IPS-18c (cell line): ENCODE data around the gene GAB2.

ENCODE experiments used
- H3K4me3 ChIP-seq: 2 replicates; pipeline ENCODE4 v1.7.0; 2013; ENCODE audit warnings: low read depth, mild to moderate bottlenecking, low read length, moderate library complexity; ENCODE audit not compliant: insufficient read depth
- H3K9me3 ChIP-seq: one replicate; pipeline ENCODE4 v1.6.1; 2013; ENCODE audit warnings: mild to moderate bottlenecking, low read length, moderate library complexity; ENCODE audit not compliant: control insufficient read depth, insufficient read depth

Gene GAB2

DNA sequence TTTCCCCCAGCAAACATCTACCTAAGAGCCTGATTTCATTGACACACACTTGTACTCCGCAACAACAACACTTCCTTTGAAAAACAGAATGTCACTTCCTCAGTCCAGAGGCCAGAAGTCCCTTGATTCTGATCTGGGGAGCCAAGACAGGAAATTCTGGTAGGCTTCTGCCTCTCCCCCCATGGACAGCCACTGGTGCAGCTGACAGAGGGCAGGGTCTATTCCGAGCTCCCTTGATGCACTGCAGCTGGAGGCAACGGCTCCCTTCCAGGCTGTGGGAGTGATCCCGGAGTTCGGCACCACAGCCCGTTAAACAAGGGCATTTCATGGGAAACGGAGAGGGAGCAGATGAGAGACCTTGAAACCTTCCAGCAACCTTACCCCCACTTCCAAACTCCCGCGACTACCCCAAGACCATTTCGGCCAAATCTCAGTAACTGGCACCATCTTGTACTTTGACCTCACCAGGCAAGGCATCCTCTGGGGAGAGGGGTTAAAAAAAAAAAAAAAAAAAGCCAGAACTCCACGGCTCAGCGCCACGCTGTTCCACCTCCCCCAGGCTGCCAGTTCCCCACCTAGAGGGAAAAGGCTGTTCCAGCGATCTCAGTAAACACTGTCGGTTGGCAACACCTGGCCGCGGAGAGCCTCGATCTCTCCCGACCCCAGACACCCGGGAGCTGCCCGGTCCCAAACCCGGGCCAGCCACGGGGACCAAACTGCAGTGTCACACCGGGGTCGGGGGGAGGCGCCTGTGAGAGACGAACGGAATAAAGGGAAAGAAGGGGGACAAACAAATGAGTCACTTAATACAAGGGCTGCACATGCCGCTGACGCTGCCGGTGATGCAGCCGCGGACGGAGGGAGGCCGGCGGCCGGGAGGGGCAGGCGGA, 1.1 kb downstream of the GAB2 start:
- Histone ChIP-seq H3K9me3 (no peaks in the 10 kb centered on the region), H3K4me3 (peak overlapping the region; percentile 61)

DNA sequence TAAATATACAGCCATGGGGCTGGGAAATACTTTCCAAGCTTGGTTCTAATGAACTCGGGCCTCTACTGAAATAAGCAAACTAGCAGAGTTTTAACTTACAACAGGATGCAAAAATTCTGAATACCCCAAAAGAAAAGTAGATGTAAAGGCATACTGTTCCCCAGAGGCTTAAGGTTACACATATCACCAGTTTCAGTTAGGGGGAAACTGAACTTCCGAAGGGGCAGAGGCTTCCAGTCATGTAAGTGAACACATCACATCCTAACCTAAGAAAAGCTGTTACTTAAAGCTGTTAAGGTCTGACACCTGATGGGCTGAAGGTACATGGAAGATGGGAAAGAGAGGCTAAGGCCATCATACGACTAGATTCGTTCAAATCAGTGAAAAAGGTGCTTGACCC, 2.3 kb downstream of the GAB2 start:
- Histone ChIP-seq H3K4me3 (no peak overlapping the region), H3K9me3 (no peaks in the 10 kb centered on the region)

DNA sequence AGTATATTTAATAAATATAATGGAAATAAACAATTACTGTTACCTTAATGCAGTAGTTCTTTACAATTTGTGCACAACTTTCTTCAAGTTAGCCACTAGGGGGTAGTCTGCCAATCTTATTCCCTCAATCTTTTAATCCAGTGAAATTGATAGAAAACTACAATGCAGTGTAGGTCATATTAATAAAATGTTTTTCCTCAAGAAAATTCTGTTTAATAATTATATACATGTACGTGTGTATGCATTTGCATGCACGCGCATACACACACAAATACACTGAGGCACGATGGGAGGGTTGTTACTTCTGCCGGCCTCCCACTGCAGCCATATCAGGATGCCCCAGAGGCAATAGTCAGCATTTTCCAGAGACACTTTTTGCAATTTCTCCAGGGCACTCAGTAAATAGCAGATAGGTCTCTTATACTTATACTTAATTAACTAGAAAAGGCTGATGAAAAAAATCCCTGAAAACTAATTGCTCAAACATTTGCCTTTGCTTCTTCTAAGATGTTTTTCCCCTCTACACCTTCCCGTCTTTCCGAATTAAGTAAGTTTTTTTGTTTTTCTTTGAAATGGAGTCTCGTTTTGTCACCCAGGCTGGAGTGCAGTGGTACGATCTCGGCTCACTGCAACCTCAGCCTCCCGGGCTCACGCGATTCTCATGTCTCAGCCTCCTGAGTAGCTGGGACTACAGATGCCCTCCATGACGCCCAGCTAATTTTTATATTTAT, 3.1 kb downstream of the GAB2 start:
- Histone ChIP-seq H3K9me3 (no peaks in the 10 kb centered on the region), H3K4me3 (no peak overlapping the region)

DNA sequence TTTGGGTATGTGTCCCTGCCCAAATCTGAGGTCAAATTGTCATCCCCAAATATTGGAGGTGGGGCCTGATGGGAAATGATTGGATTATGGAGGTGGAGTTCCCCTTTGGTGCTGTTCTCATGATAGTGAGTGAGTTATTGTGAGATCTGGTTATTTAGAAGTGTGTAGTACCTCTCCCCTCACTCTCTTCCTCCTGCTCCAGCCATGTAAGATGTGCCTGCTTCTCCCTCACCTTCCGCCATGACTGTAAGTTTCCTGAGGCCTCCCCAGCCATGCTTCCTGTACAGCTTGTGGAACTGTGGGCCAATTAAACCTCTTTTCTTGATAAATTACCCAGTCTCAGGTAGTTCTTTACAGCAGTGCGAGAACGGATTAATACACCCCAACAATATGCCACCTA, 9.0 kb downstream of the GAB2 start:
- no peaks in the 10 kb centered on the region for H3K9me3 ChIP-seq

DNA sequence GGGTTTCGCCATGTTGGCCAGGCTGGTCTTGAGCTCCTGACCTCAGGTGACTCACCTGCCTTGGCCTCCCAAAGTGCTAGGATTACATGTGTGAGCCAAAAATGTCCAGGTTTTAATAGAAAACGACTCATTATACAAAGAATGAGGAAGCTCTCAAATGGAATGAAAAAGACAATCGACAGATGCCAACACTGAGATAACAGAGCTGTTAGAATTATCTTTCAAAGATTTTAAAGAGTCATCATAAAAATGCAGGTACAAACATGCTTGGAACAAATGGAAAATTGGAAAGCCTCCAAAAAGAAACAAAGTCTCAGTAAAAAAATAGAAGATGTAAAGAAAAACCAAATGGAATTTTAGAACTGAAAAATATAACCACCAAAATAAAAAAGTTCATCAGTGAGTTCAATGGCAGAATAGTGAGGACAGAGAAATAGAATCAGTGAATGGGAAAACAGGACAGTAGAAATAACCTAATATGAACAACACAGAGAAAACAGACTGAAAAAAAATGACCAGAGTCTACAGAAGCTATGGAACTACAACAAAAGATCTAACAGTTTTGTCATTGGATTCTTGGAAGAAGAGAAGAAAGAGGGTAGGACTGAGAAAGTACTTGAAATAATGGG, 10.9 kb downstream of the GAB2 start:
- H3K9me3 ChIP-seq: no peaks in the 10 kb centered on the region
- no peak overlapping the region for H3K4me3 ChIP-seq

More for the DNA sequence above, 9.0 kb downstream of the GAB2 start:
- H3K4me3 ChIP-seq: no peak overlapping the region

DNA sequence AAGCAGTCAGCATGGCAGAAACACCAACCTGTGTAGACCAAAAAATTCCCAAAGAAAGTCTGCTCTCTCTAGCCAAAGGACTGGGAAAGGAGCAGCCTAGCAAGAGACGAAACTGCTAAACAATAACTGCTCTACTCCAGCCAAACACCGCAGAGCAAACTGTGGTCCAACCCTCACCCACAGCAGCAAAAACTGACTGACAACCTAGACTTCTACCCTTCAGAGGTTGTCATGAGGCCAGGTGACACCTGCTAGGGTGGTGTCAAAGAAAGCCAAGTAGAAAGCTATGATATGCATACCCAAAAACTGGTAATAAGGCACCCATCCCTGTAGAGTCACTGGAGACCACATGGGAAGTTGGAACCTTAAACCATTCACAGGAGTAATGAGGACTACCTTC, 11.8 kb downstream of the GAB2 start:
- no peaks in the 10 kb centered on the region for H3K9me3 ChIP-seq
- no peak overlapping the region for H3K4me3 ChIP-seq

DNA sequence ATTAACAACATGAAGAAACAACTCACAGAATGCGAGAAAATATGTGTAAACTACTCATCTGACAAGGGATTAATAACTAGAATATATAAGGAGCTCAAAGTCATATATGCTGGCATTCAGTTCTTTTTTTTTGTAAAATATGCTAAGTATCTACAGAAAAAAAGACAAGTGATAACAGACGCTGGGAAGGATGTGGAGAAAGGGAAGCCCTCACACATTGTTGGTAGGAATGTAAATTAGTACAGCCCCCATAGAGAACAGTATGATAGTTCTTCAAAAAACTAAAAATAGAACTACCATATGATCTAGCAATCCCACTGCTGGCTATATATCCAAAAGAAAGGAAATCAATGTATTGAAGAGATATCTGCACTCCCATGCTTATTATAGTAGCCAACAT, 13.8 kb downstream of the GAB2 start:
- Histone ChIP-seq H3K4me3 (no peak overlapping the region), H3K9me3 (no peaks in the 10 kb centered on the region)

DNA sequence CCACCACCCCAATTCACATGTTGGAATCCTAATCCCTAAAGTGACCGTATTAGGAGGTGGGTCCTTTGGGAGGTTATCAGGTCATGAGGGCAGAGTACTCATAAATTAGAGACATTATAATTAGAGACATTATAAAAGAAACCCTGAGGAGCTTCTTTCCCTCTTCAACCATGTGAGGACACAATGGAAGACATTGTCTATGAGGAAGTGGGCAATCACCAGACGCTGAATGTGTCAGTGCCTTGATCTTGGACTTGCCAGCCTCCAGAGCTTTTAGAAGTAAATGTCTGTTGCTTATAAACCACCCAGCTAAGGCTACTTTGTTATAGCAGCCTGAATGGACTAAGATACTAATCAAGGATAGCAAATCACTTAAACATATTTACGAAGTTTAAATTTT, 14.8 kb downstream of the GAB2 start:
- Histone ChIP-seq H3K9me3 (no peaks in the 10 kb centered on the region), H3K4me3 (no peak overlapping the region)

DNA sequence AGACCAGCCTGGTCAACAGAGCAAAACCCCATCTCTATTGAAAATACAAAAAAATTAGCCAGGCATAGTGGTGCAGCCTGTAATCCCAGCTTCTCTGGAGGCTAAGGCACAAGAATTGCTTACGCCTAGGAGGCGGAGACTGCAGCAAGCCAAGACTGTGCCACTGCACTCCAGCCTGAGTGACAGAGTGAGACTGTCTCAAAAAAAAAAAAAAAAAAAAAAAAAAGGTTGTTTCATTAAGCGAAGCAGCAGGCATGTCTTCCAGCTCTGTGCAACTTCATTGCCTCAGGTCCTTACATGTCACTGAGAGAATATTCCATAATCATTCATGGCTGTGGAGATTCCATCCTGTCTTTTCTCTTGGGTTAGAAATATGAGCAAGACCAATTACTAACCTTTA, 16.9 kb downstream of the GAB2 start:
- Histone ChIP-seq H3K9me3 (no peaks in the 10 kb centered on the region), H3K4me3 (no peak overlapping the region)

DNA sequence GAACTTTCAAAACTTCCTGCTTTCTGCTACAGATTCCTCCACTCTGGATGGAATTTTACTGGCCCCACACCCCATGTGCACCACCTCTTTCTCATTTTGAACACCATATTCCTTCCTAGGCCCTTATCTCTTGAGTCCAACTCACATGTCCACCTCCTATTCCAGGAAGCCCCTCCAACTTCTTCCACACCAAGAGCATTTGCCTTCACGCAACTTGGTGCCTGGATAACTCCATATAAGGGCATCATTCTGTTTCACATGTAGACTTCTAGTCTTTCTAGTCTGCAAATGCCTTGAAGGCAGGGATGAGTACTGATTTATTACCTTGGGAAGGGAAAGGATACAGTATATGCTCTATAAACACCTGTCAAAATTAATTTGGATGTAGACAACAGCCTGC, 17.5 kb downstream of the GAB2 start:
- Histone ChIP-seq H3K9me3 (no peaks in the 10 kb centered on the region), H3K4me3 (no peak overlapping the region)

DNA sequence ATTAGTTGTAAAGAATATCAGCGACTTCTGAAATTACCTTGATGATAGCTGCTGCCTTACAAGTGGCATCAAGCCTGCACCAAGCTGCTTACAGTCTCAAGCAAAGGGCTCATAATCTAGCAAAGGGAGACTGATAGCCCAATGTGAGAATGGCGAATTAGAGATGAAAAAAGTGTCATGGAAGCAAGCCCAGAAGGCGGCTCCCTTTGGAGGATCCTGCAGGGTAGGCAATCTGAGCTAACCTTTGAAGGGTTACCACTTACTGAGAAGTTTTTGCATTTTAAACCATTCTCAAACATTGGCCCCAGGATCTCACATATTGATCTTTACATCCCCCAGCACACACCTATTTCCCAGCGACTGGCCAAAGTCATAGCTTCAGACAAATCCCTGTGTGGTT, 18.5 kb downstream of the GAB2 start:
- H3K4me3 ChIP-seq: no peak overlapping the region
- H3K9me3 ChIP-seq: no peaks in the 10 kb centered on the region

DNA sequence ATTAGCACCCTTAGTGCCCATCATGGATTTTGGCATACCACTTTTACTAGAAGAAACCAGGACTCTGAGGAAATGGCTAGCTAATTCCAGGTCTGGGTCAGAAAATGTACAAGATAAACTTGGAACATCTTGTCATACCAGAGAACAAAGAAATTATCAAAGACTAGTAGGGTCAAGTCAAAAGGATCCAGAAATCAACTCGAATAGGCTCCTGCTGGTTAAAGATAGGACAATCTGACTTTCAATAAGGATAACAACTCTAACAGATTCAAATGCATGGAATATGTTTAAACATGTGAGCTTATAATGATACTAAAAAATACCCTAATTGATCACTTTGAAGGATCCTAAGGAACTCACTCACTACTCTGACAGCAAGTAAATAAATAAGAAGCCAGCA, 18.9 kb downstream of the GAB2 start:
- Histone ChIP-seq H3K9me3 (no peaks in the 10 kb centered on the region), H3K4me3 (no peak overlapping the region)

DNA sequence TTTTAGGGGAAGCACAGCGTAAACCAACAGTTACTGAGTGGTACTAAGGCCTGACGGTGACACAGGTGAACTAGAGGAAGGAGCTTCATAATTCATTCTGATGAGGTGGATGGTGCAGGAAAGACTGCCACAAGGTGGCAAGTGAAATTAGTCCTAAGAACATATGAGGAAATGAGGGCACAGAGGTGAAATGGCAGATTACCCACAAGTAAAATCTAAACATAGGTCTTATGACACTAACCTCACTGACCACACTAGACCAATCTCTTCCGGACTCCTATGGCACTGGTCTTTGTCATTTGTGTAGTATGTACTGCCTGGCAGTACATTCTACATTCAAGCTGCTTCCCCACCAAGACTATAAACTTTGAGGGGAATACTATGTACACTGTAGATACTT, 20.2 kb downstream of the GAB2 start:
- no peaks in the 10 kb centered on the region for H3K9me3 ChIP-seq
- H3K4me3 ChIP-seq: no peak overlapping the region

DNA sequence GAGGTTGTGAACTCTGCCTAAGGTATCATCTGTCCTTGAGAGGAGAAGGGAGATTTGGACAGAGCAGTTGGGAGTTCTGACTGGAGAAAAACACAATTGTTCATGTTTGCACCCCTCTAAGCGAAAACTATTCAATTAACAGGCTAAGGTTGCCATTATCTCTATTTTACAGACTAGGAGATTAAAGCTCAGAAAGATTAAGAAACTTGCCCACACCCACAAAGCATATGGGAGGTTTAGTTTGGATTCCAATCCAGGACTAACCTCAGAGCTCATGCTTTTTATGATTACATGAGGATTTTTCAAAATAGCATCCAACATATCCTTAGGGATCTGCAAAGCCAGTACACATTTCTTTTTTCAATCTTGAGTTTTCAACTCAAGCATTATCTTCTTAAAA, 22.0 kb downstream of the GAB2 start:
- no peak overlapping the region for H3K4me3 ChIP-seq
- H3K9me3 ChIP-seq: no peaks in the 10 kb centered on the region

DNA sequence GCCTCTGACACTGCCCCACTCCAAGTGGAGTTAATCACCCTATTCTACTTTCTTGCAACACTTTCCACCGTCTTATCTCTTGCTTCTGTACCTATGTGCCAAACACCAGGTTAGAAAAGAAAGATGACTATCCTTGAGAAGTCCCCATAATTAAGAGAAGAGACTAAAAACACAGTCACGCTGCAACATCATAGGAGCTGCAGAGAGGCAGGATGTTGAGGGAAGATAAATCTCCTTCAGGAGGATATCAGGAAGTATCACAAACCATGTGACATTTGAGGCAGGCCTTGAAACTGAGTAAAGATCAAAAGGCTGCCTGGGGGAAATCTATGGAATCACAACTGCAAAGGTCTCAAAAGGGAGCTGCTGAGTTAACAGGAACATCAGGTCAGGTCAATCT, 24.8 kb downstream of the GAB2 start:
- Histone ChIP-seq H3K9me3 (no peaks in the 10 kb centered on the region), H3K4me3 (no peak overlapping the region)

DNA sequence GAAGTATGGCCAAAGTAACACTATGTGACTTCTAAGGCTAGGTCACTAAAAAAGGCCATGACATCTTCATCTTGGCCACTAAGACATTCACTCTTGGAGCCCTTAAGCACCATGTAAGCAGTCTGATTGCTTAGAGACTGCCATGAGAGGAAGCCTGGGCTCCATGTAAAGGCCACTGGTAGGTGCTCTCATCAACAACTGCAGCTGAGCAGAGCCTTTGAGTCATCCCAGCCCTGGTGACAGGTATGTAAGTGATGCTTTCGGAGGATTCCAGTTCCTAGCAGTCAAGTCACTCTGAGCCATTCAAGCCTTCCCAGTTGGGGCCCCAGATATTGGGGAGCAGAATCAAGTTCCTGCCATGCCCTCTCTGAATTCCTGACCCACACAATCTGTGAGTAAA, 26.2 kb downstream of the GAB2 start:
- H3K4me3 ChIP-seq: no peak overlapping the region
- H3K9me3 ChIP-seq: no peaks in the 10 kb centered on the region

DNA sequence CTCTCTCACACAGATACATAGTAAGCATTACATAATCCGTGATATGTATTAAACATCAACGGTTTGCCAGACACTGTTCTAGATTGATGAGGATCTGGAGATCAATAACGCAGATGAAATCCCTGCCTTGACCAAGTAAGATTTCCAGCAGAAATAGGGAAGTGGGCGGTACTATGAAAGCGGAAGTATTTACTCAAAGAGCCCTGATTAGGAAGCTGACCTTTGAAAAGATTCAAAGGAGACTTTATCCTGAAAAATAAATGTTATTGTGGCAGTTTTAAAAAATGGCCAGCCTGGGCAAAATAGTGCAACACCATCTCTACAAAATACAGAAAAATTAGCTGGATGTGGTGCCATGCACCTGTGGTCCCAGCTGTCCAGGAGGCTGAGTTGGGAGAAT, 26.8 kb downstream of the GAB2 start:
- no peak overlapping the region for H3K4me3 ChIP-seq
- H3K9me3 ChIP-seq: no peaks in the 10 kb centered on the region
